H1 (cell line): Measurements from ENCODE around the gene INPP5E. TPM values are rescaled to one million over a fixed set of nuclear protein-coding genes. Genes with fewer than 3 reads are reported as not detected.

Experiments used
- CTCF ChIA-PET: fragments of 300-600 bp; sonication (Branson Sonifier 250); formaldehyde crosslinking; loops from one replicate; lab custom pipeline; 2021; ENCODE audit not compliant: partially characterized antibody; lab: Charles Lee
- POLR2A ChIA-PET: fragments of 300-600 bp; sonication (Branson Sonifier 250); formaldehyde crosslinking; loops from one replicate; lab custom pipeline; 2021; ENCODE audit warnings: inconsistent platforms; ENCODE audit not compliant: partially characterized antibody; lab: Charles Lee
- DNase-seq, 2 experiments: peaks; one replicate each; pipeline versions ENCODE4 v3.0.0 to v3.0.0-alpha.2; 2010 to 2022; ENCODE audit warnings: low spot score in 2 of 2, low read depth in 1 of 2, mixed read lengths in 1 of 2
- FAIRE-seq: peaks from 2 replicates; lab custom pipeline; 2011; peaks lifted over from hg19 to GRCh38; lab: Jason Lieb, UNC
- H2AFZ ChIP-seq: 2 replicates; pipeline ENCODE4 v1.8.1; 2012; ENCODE audit warnings: low read length, inconsistent platforms
- H2AK5ac ChIP-seq: 2 replicates; pipeline ENCODE4 v1.6.1; 2013; ENCODE audit warnings: low read depth, low read length
- H2BK120ac ChIP-seq: replicated peaks from 2 replicates; pipeline ENCODE3; 2013; ENCODE audit warnings: low read depth, low read length, inconsistent platforms
- H2BK12ac ChIP-seq: 2 replicates; pipeline ENCODE4 v1.6.1; 2013; ENCODE audit warnings: low read depth, low read length
- H2BK15ac ChIP-seq: 2 replicates; pipeline ENCODE4 v1.6.1; 2013; ENCODE audit warnings: low read length
- H2BK20ac ChIP-seq: 2 replicates; pipeline ENCODE4 v1.6.1; 2013; ENCODE audit warnings: low read length
- H2BK5ac ChIP-seq: 2 replicates; pipeline ENCODE4 v1.6.1; 2013; ENCODE audit warnings: low read depth, low read length
- H3K14ac ChIP-seq: 2 replicates; pipeline ENCODE4 v1.6.1; 2013; ENCODE audit warnings: inconsistent platforms; ENCODE audit not compliant: insufficient read length
- H3K18ac ChIP-seq: 2 replicates; pipeline ENCODE4 v1.6.1; 2013; ENCODE audit warnings: low read length; ENCODE audit errors: extremely low read depth
- H3K23ac ChIP-seq: 2 replicates; pipeline ENCODE4 v1.6.1; 2013; ENCODE audit warnings: inconsistent platforms; ENCODE audit not compliant: insufficient read length
- H3K23me2 ChIP-seq: 2 replicates; pipeline ENCODE4 v1.6.1; 2013; ENCODE audit warnings: low read depth, low read length
- H3K27ac ChIP-seq: 2 replicates; pipeline ENCODE4 v1.6.1; 2011; ENCODE audit warnings: low read depth, low read length, inconsistent platforms
- H3K27me3 ChIP-seq, 4 experiments: replicated peaks in 1 of 4; 1 replicate in 1 of 4; 2 replicates in 3 of 4; pipeline versions ENCODE4 v1.6.1 to v1.8.1; 2011 to 2013; ENCODE audit warnings: low read length in 3 of 4, mild to moderate bottlenecking in 3 of 4, inconsistent platforms in 2 of 4, mixed read lengths in 2 of 4, moderate library complexity in 1 of 4; ENCODE audit not compliant: control insufficient read depth in 3 of 4, insufficient read depth in 3 of 4; ENCODE audit errors: extremely low read depth in 1 of 4
- H3K36me3 ChIP-seq, 4 experiments: 2 replicates each; pipeline versions ENCODE4 v1.6.1 to v1.8.1; 2011 to 2013; ENCODE audit warnings: mild to moderate bottlenecking in 4 of 4, low read length in 3 of 4, moderate library complexity in 2 of 4, control low read depth in 1 of 4, inconsistent platforms in 1 of 4; ENCODE audit not compliant: insufficient read depth in 4 of 4, control insufficient read depth in 2 of 4
- H3K4ac ChIP-seq: replicated peaks from 2 replicates; pipeline ENCODE3; 2013; ENCODE audit warnings: low read length, low read depth, mixed read lengths, inconsistent platforms; ENCODE audit not compliant: insufficient read length
- H3K4me1 ChIP-seq, 4 experiments: replicated peaks in 1 of 4; 1 replicate in 1 of 4; 2 replicates in 3 of 4; pipeline versions ENCODE4 v1.6.1 to v1.8.1; 2011 to 2013; ENCODE audit warnings: low read length in 3 of 4, inconsistent platforms in 2 of 4, mixed read lengths in 1 of 4; ENCODE audit not compliant: insufficient read depth in 4 of 4, control insufficient read depth in 3 of 4
- H3K4me2 ChIP-seq, 2 experiments: 2 replicates each; pipeline versions ENCODE4 v1.6.1 to v1.8.1; 2011 to 2013; ENCODE audit warnings: low read depth in 2 of 2, low read length in 2 of 2, control low read depth in 1 of 2, inconsistent platforms in 1 of 2, mild to moderate bottlenecking in 1 of 2; ENCODE audit not compliant: insufficient read depth in 1 of 2
- H3K4me3 ChIP-seq, 4 experiments: fragments of 200-600, 300-600 bp in 1 of 4; sonication (generic), shearing (Covaris generic), sonication (Bioruptor Twin) in 1 of 4; 2 replicates each; pipeline versions ENCODE4 v1.5.1 to v1.8.1; 2011 to 2016; ENCODE audit warnings: low read length in 4 of 4, low read depth in 3 of 4, control low read depth in 2 of 4, inconsistent platforms in 2 of 4, mild to moderate bottlenecking in 2 of 4, mixed read lengths in 1 of 4, moderate library complexity in 1 of 4; ENCODE audit not compliant: insufficient read depth in 2 of 4; ENCODE audit errors: extremely low read depth in 1 of 4
- H3K56ac ChIP-seq: replicated peaks from 2 replicates; pipeline ENCODE3; 2013; ENCODE audit warnings: low read depth, mild to moderate bottlenecking, mixed read lengths, low read length, inconsistent platforms; ENCODE audit not compliant: insufficient read length
- H3K79me1 ChIP-seq: 2 replicates; pipeline ENCODE4 v1.6.1; 2013; ENCODE audit warnings: low read depth, low read length, control low read depth
- H3K79me2 ChIP-seq, 2 experiments: 2 replicates each; pipeline versions ENCODE4 v1.6.1 to v1.8.1; 2012 to 2013; ENCODE audit warnings: low read length in 2 of 2, mild to moderate bottlenecking in 2 of 2, inconsistent platforms in 1 of 2; ENCODE audit not compliant: insufficient read depth in 2 of 2, control insufficient read depth in 1 of 2
- H3K9ac ChIP-seq, 4 experiments: replicated peaks in 1 of 4; 1 replicate in 1 of 4; 2 replicates in 3 of 4; pipeline versions ENCODE4 v1.6.1 to v1.8.1; 2011 to 2013; ENCODE audit warnings: low read depth in 3 of 4, low read length in 3 of 4, control low read depth in 2 of 4, mild to moderate bottlenecking in 2 of 4, moderate library complexity in 2 of 4, inconsistent platforms in 1 of 4; ENCODE audit errors: extremely low read depth in 1 of 4
- H3K9me3 ChIP-seq, 2 experiments: 2 replicates each; pipeline versions ENCODE4 v1.6.1 to v1.8.1; 2012 to 2013; ENCODE audit warnings: mild to moderate bottlenecking in 2 of 2, moderate library complexity in 2 of 2, control low read depth in 1 of 2, inconsistent platforms in 1 of 2, low read depth in 1 of 2, low read length in 1 of 2, mixed read lengths in 1 of 2; ENCODE audit not compliant: insufficient read depth in 2 of 2
- H4K20me1 ChIP-seq, 2 experiments: replicated peaks in 1 of 2; 2 replicates each; pipeline versions ENCODE3 to v1.8.1; 2011 to 2013; ENCODE audit warnings: inconsistent platforms in 2 of 2, low read length in 2 of 2, mild to moderate bottlenecking in 1 of 2; ENCODE audit not compliant: insufficient read depth in 2 of 2, control insufficient read depth in 1 of 2
- H4K5ac ChIP-seq: 2 replicates; pipeline ENCODE4 v1.6.1; 2013; ENCODE audit warnings: low read length, low read depth, mixed read lengths, inconsistent platforms; ENCODE audit not compliant: insufficient read length
- H4K8ac ChIP-seq: 2 replicates; pipeline ENCODE4 v1.8.0; 2013; ENCODE audit warnings: mild to moderate bottlenecking, moderate library complexity, low read length, inconsistent platforms; ENCODE audit not compliant: insufficient read depth; ENCODE audit errors: extremely low read depth
- H4K91ac ChIP-seq: replicated peaks from 2 replicates; pipeline ENCODE3; 2013; ENCODE audit warnings: low read length, mixed read lengths, inconsistent platforms; ENCODE audit not compliant: insufficient read length
- CREB1 ChIP-seq: IDR thresholded peaks from 2 replicates; pipeline ENCODE4 v1.6.1; 2012; ENCODE audit warnings: inconsistent platforms
- E2F6 ChIP-seq: IDR thresholded peaks from 2 replicates; pipeline ENCODE4 v1.6.1; 2012; ENCODE audit warnings: inconsistent platforms
- EGR1 ChIP-seq: IDR thresholded peaks from 2 replicates; pipeline ENCODE4 v1.6.1; 2011; ENCODE audit warnings: low read depth, low read length, borderline replicate concordance
- JUND ChIP-seq: IDR thresholded peaks from 2 replicates; pipeline ENCODE4 v1.6.1; 2011; ENCODE audit warnings: mild to moderate bottlenecking, improper control_type of control experiment, low read length
- KDM4A ChIP-seq: IDR thresholded peaks from one replicate; pipeline ENCODE4 v1.7.1; 2012; ENCODE audit warnings: low read depth, mild to moderate bottlenecking, moderate library complexity, low read length, inconsistent platforms; ENCODE audit not compliant: severe bottlenecking
- NANOG ChIP-seq: IDR thresholded peaks from 2 replicates; pipeline ENCODE4 v1.6.1; 2011; ENCODE audit warnings: low read length, low read depth, mild to moderate bottlenecking, inconsistent platforms; ENCODE audit not compliant: insufficient read depth, poor library complexity, severe bottlenecking
- RAD21 ChIP-seq, 2 experiments: IDR thresholded peaks in 1 of 2; conservative IDR thresholded peaks in 1 of 2; 2 replicates each; pipeline ENCODE4 v1.6.1; 2011; ENCODE audit warnings: low read depth in 2 of 2, low read length in 2 of 2, improper control_type of control experiment in 1 of 2, inconsistent platforms in 1 of 2, mild to moderate bottlenecking in 1 of 2, moderate library complexity in 1 of 2
- SIN3A ChIP-seq, 2 experiments: IDR thresholded peaks in 1 of 2; conservative IDR thresholded peaks in 1 of 2; 2 replicates each; pipeline ENCODE4 v1.6.1; 2011 to 2012; ENCODE audit warnings: low read length in 2 of 2, improper control_type of control experiment in 1 of 2, low read depth in 1 of 2, mild to moderate bottlenecking in 1 of 2
- SIRT6 ChIP-seq: IDR thresholded peaks from one replicate; pipeline ENCODE4 v1.7.1; 2012; ENCODE audit warnings: low read length, inconsistent platforms
- TBP ChIP-seq: IDR thresholded peaks from 2 replicates; pipeline ENCODE4 v1.6.1; 2011; ENCODE audit warnings: low read depth, low read length, improper control_type of control experiment
- YY1 ChIP-seq: IDR thresholded peaks from 2 replicates; pipeline ENCODE4 v1.6.1; 2011; ENCODE audit warnings: low read depth, mild to moderate bottlenecking, low read length
- WGBS, 2 experiments: shearing (Covaris generic) in 1 of 2; methylation state at CpG; one replicate each; pipeline versions ENCODE4 v1.1.6 to v1.1.7; 2013 to 2015; ENCODE audit warnings: low lambda C conversion rate in 2 of 2, mixed read lengths in 2 of 2, inconsistent platforms in 1 of 2, low coverage in 1 of 2, missing lambda C conversion rate in 1 of 2; ENCODE audit not compliant: insufficient replicate concordance in 2 of 2, insufficient coverage in 1 of 2, insufficient read length in 1 of 2; ENCODE audit errors: extremely low coverage in 1 of 2, missing lambda C conversion rate in 1 of 2; 5-methylcytosine and 5-hydroxymethylcytosine counted together
- polyA plus RNA-seq, 7 experiments: library from polyadenylated mRNA; depleted of rRNA in 3 of 7; stranded (reverse) in 5 of 7; unstranded in 2 of 7; fragments of >200 nt in 5 of 7; fragments of 200-250 nt in 2 of 7; gene quantifications; 1 replicate in 5 of 7; 2 replicates in 1 of 7; 4 replicates in 1 of 7; pipeline versions ENCODE4 v1.2.1 to v1.2.3, GENCODE V29; 2011 to 2013; ENCODE audit warnings: missing spikeins in 2 of 7, mixed read lengths in 2 of 7
- total RNA-seq: library from RNA; stranded (reverse); fragmentation: NEBNext Ultra II Directional; extraction: Animal tissue kit (Norgen Biotek cat#: 25700); gene quantifications from 2 replicates; pipeline ENCODE4 v1.2.1, GENCODE V29; 2021

INPP5E gene
- total and polyA plus RNA-seq, 2 of the 8 experiments (the other 6 are each of a cell fraction or from before 2014, with no cell fraction given), result 8.7 to 11.3 TPM

DNA sequence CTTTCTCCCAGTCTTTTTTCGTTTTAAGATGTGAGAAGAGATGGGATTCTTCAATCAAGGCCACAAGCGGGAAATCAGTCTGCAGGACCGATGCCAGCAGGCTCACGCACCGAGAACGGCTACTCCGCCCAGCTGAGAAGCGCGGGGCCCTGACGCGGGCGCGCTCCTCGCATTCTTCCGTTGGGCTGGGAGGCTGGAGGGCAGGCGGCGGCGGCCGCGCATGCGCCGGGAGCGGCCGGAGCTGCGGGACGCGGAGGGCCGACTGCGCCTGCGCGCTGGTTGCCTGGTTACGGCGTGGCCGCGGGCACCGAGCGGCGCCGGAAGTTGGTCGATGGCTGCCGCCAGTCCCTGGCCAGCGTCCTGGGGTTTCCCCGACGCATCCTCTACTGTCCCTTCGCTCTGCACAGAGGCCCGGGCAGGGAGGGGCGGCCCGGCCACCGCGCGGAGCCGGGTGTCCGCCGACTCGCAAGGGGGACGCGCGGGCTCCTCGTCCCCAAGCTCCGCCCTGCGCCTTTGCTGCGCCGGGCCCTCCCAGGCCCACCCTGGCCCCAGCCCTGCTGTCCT is 44.0 kb upstream of the INPP5E start:
- Histone ChIP-seq H4K91ac (peak overlapping the region; percentile 98), H3K9ac (peak overlapping the region; percentile 86 to 95 (median 95)), H3K23ac (no peak overlapping the region), H2BK15ac (peak overlapping the region; percentile 100), H4K8ac (peak overlapping the region; percentile 97), H3K9me3 (no peaks in the 10 kb centered on the region), H4K20me1 (peaks cover 8 to 17% of the 10 kb centered on the region in 2 experiments), H3K18ac (peak overlapping the region; percentile 84), H3K4me2 (peak overlapping the region; percentile 57 to 95), H3K56ac (peak overlapping the region; percentile 100), H4K5ac (peak overlapping the region; percentile 99), H2AFZ (peak overlapping the region; percentile 90; the same call in 1 of the 2 replicates), H2BK5ac (peak overlapping the region; percentile 97), H3K27ac (peak overlapping the region; percentile 100), H2BK12ac (0 out of 2 replicates have a peak overlapping the region, but pooled peaks have one; percentile 44), H2AK5ac (no peak overlapping the region), H3K27me3 (no peaks in the 10 kb centered on the region), H2BK20ac (no peak overlapping the region), H3K4ac (peak overlapping the region; percentile 100), H2BK120ac (peak overlapping the region; percentile 93), H3K14ac (no peak overlapping the region), H3K4me3 (peak overlapping the region; percentile 74 to 98 (median 79)), H3K4me1 (peaks cover 2 to 13% (median 3%) of the 10 kb centered on the region in 4 experiments), H3K79me1 (no peaks in the 10 kb centered on the region; the same call in none of the 2 replicates), H3K79me2 (peaks cover 18 to 35% of the 10 kb centered on the region in 2 experiments), H3K36me3 (no peaks in the 10 kb centered on the region), H3K23me2 (peaks cover 9% of the 10 kb centered on the region; the same call in 1 of the 2 replicates)
- ChIA-PET POLR2A (interaction anchor here (0.9 to 1.7 kb wide), 4 partner anchors 8 to 148 kb away, joined by 3 to 4 read pairs (median 3); no protein-coding TSS in a partner anchor), CTCF (interaction anchor here (1.2 to 8.9 kb wide), 10 partner anchors 25 to 189 kb away, joined by 3 to 253 read pairs (median 10); no protein-coding TSS in a partner anchor)
- DNase-seq, result peak; percentile 67 to 98
- WGBS, 2 experiments, result 1% methylated on average over 16 of the region's 63 CpGs; no CpG with 5 or more reads in 1 of the 2 experiments
- no peak for FAIRE-seq
- TF ChIP-seq YY1, result peak; percentile 79; the same call in 1 of the 2 replicates
- TF ChIP-seq KDM4A, result no peak
- TF ChIP-seq EGR1, result no peak
- TF ChIP-seq RAD21 (IDR thresholded peaks at IDR 0.05 in 1 of 2, conservative IDR thresholded peaks at IDR 0.05 in 1 of 2; ENCODE audit: low read depth in 2 of 2, low read length in 2 of 2), result no peak
- peak; percentile 59 for TF ChIP-seq E2F6
- TF ChIP-seq JUND, result no peak
- peak; percentile 46; the same call in 1 of the 2 replicates for TF ChIP-seq TBP
- TF ChIP-seq SIN3A (conservative IDR thresholded peaks at IDR 0.05 in 1 of 2, IDR thresholded peaks at IDR 0.05 in 1 of 2; ENCODE audit: low read depth in 1 of 2, low read length in 2 of 2), result peak; percentile 54 to 95; a peak in 2 of 4 replicates
- no peak for TF ChIP-seq SIRT6
- TF ChIP-seq NANOG, result no peak
- TF ChIP-seq CREB1, result peak; percentile 6; the same call in 1 of the 2 replicates
